ENCODE data around the gene TMOD1.

- TF ChIP-seq CTCF (conservative IDR thresholded peaks at IDR 0.05; ENCODE audit: low read length), result no peak
- TF ChIP-seq EZH2phosphoT487 (IDR thresholded peaks at IDR 0.05; ENCODE audit: borderline replicate concordance, low read depth, low read length), result no peak
These were observed 59.4 kb downstream of the TMOD1 start for GRCh38 chr9:97560851-97561250.

Data from OCI-LY7 (cell line).